A549 (cell line): Measurements from ENCODE around the gene EFNA3.

ENCODE experiments used
- CTCF ChIP-seq: fragments of >200 bp; sonication (Bioruptor Twin); formaldehyde crosslinking; IDR thresholded peaks from 3 replicates; pipeline ENCODE4 v1.5.1; 2016
- EP300 ChIP-seq, 2 experiments: fragments of >200 bp; sonication (Bioruptor Twin); formaldehyde crosslinking; IDR thresholded peaks; 2 replicates in 1 of 2; 3 replicates in 1 of 2; pipeline ENCODE4 v1.6.1; 2016 to 2017
- HOXB5 ChIP-seq: fragments of 250-450 bp; sonication (Bioruptor Pico); IDR thresholded peaks from 2 replicates; pipeline ENCODE4 v1.5.0; 2020; ENCODE audit warnings: mild to moderate bottlenecking, moderate library complexity
- MAX ChIP-seq: IDR thresholded peaks from 2 replicates; pipeline ENCODE4 v1.6.1; 2012
- PBX3 ChIP-seq: IDR thresholded peaks from 2 replicates; pipeline ENCODE4 v1.6.1; 2012
- PHF8 ChIP-seq: fragments of 200-600 bp; sonication (generic); IDR thresholded peaks from 2 replicates; pipeline ENCODE4 v1.6.1; 2016; ENCODE audit warnings: low read depth, mild to moderate bottlenecking, antibody characterized with exemption, moderate library complexity, borderline replicate concordance
- POLR2A ChIP-seq: IDR thresholded peaks from 2 replicates; pipeline ENCODE4 v1.6.1; 2012; ENCODE audit warnings: mild to moderate bottlenecking, low read length
- POLR2AphosphoS2 ChIP-seq: conservative IDR thresholded peaks from 2 replicates; pipeline ENCODE4 v1.6.1; 2012; ENCODE audit warnings: low read length, improper control_type of control experiment, inconsistent platforms
- RARB ChIP-seq: fragments of 250-450 bp; sonication (Bioruptor Pico); IDR thresholded peaks from 2 replicates; pipeline ENCODE4 v1.8.0; 2021; ENCODE audit warnings: mild to moderate bottlenecking, moderate library complexity

- TF ChIP-seq POLR2A = no peak
- no peak for TF ChIP-seq MAX
- TF ChIP-seq POLR2AphosphoS2 = no peak
- no peak for TF ChIP-seq CTCF
- TF ChIP-seq RARB (CRISPR knock-in tag) = no peak
- TF ChIP-seq HOXB5 (CRISPR knock-in tag) = no peak
- TF ChIP-seq PBX3 = no peak
- no peak for TF ChIP-seq PHF8
- TF ChIP-seq EP300 (IDR thresholded peaks at IDR 0.05) = no peak
These were observed 35.3 kb upstream of the EFNA3 start for GRCh38 chr1:155043301-155043702.
